ENCODE measurements around the gene PTGFRN. TPM values are rescaled to one million over a fixed set of nuclear protein-coding genes. Genes with fewer than 3 reads are reported as not detected.
A peak's percentile ranks its signal among the peaks of the same experiment; 100 is the strongest.

PTGFRN gene
- total RNA-seq, 1 donor from 2014 or later, result 91.3 TPM

DNA sequence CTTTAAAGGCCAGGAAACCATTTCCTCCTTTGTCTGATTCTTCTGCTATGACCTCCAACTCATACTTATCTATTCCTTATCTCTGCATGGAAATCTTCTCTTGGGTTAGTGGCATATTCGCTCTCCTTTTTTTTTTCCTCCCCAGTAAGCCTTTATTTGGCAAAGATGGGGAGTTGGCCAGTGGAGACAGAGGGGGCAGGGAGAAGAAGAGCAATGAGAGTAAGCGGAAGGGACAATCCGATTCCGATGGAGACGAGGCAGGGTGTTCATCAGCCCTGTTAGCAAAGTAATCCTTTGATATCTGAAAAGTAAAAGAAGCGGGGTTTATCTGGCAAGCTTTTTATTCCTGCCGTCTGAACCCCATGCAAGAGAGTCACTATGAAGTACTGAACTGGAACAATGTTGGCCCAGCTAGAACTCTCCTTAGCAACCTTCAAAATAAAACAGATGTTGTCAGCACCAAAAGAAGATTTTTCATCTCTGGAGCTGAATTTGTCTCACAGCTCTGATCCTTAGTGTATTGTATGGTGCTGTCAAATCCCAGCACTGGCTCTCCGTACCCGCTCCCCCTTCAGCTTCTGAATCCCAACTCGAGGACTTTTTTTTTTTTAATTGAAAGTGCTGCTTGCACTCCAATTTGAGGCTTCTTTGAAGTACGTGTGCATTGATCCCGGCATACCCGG is 40.9 kb downstream of the PTGFRN start:
- DNase-seq (ENCODE audit: low read depth), result no peak
- TF ChIP-seq, protein P1, sequence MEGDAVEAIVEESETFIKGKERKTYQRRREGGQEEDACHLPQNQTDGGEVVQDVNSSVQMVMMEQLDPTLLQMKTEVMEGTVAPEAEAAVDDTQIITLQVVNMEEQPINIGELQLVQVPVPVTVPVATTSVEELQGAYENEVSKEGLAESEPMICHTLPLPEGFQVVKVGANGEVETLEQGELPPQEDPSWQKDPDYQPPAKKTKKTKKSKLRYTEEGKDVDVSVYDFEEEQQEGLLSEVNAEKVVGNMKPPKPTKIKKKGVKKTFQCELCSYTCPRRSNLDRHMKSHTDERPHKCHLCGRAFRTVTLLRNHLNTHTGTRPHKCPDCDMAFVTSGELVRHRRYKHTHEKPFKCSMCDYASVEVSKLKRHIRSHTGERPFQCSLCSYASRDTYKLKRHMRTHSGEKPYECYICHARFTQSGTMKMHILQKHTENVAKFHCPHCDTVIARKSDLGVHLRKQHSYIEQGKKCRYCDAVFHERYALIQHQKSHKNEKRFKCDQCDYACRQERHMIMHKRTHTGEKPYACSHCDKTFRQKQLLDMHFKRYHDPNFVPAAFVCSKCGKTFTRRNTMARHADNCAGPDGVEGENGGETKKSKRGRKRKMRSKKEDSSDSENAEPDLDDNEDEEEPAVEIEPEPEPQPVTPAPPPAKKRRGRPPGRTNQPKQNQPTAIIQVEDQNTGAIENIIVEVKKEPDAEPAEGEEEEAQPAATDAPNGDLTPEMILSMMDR (IDR thresholded peaks at IDR 0.05; ENCODE audit: insufficient read depth, low read length, poor library complexity, severe bottlenecking), result no peak
- Histone ChIP-seq H3K27me3 (ENCODE audit: control insufficient read depth, insufficient read depth, low read length) (no peaks in the 10 kb centered on the region), H3K36me3 (ENCODE audit: control insufficient read depth, insufficient read depth, low read length) (peaks cover 4% of the 10 kb centered on the region), H3K4me3 (ENCODE audit: low read depth, low read length) (no peak overlapping the region)

DNA sequence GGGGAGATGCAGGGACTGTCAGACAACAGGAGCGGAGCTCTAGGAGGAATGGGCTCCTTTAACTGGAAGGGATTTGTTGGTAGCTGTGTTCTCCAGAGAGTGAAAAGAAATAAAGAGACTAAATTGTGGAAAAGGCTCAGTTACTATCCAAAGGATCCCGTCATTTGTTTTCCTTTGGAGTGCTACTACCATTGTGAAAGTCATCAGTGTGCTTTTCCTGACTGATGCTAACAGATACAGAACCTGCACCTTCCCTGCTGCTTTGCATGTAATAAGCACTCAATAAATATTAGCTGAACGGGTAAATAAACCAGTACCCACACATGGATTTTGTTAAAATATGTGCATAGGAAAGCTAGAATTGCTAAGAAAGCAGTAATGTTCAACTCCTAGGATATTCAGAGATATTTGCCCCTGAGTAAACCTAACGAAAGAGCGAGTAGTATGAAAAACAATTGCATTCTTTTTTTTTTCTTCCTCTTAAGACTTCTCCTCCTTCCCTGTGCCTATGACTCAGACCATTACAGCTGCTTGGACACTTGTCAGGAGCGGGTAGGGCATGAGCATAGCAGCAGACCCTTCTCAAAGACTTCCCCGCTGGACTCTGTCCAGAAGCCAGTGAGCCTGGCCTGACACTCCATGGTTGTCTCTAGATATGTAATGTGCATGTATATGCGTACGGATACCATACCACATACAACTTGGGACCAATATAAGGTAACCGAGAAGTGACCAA is 41.7 kb downstream of the PTGFRN start:
- Histone ChIP-seq H3K4me3 (ENCODE audit: low read depth, low read length) (no peak overlapping the region), H3K36me3 (ENCODE audit: control insufficient read depth, insufficient read depth, low read length) (peaks cover 4% of the 10 kb centered on the region), H3K27me3 (ENCODE audit: control insufficient read depth, insufficient read depth, low read length) (no peaks in the 10 kb centered on the region)
- DNase-seq (ENCODE audit: low read depth), result peak; percentile 29
- TF ChIP-seq, protein P1 (IDR thresholded peaks at IDR 0.05; ENCODE audit: insufficient read depth, low read length, poor library complexity, severe bottlenecking), result no peak

DNA sequence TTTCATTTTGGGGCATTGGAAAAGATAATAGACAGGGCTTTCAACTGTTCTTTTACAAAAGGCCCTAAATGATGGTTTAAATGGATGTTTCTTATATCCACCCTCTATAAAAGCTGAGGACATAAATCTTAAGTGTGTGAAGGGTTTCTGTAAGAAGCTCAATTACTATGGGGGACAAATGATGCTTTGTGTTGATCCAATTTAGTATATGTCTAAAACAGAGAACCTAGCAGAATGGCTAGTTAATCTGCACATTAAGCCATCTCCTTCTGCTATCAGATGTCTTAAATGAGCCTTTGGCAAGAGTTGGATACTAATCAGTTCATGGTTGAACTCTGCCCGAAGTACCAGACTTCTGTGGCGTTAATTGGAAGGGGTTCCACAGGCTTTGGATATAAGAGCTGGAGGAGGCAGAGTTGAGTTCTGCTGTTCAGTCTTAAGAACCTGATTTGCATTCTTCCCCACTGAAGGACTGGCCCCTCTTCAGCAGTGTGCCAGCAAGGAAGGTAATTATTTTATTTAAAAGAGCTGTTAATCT is 43.1 kb downstream of the PTGFRN start:
- no peak for DNase-seq (ENCODE audit: low read depth)
- TF ChIP-seq, protein P1 (IDR thresholded peaks at IDR 0.05; ENCODE audit: insufficient read depth, low read length, poor library complexity, severe bottlenecking), result no peak
- Histone ChIP-seq H3K4me3 (ENCODE audit: low read depth, low read length) (no peak overlapping the region), H3K36me3 (ENCODE audit: control insufficient read depth, insufficient read depth, low read length) (peaks cover 4% of the 10 kb centered on the region), H3K27me3 (ENCODE audit: control insufficient read depth, insufficient read depth, low read length) (no peaks in the 10 kb centered on the region)

DNA sequence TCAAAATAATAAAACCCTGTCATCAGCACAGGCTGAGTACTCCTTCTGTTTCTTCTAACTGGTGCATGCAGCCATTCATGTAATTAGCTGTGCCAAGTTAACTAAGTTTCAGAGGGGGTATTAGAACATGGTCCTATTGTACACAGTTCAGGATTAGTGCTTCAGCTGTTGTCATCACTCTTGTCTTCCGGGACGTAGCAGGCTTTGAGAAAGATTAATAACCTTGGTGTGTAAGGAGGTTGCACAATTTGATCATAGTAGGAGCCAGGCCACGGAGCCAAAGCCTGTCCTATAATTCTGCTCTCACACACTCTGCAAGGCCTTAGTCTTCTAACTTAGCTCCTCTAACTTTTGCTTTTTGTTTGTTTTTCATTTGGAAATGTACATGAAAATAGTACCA is 44.7 kb downstream of the PTGFRN start:
- H3K36me3 ChIP-seq (ENCODE audit: control insufficient read depth, insufficient read depth, low read length), result peaks cover 2% of the 10 kb centered on the region
- TF ChIP-seq, protein P1 (IDR thresholded peaks at IDR 0.05; ENCODE audit: insufficient read depth, low read length, poor library complexity, severe bottlenecking), result no peak
- no peak for DNase-seq (ENCODE audit: low read depth)
- no peak overlapping the region for H3K4me3 ChIP-seq (ENCODE audit: low read depth, low read length)
- H3K27me3 ChIP-seq (ENCODE audit: control insufficient read depth, insufficient read depth, low read length), result no peaks in the 10 kb centered on the region

DNA sequence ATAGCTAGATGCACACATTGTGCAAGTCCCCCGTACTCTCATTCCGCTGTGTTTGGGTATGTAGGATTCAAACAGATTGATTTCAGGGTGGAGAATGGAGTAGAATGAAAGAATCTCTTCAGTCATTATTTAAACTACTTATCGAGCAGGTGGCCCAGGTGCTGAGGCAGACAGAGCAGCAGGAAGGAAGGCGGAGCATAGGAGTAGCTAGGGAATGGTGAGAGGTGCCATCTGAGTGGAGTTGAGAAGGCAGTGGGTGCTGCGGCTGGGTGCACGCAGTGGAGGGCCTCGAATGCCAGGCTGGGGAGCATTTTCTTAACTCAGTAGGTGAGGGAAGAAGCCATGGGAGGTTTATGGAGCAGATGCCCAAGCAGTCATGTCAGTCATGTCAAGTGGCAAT is 46.7 kb downstream of the PTGFRN start:
- DNase-seq (ENCODE audit: low read depth), result no peak
- TF ChIP-seq, protein P1 (IDR thresholded peaks at IDR 0.05; ENCODE audit: insufficient read depth, low read length, poor library complexity, severe bottlenecking), result no peak
- Histone ChIP-seq H3K36me3 (ENCODE audit: control insufficient read depth, insufficient read depth, low read length) (no peaks in the 10 kb centered on the region), H3K27me3 (ENCODE audit: control insufficient read depth, insufficient read depth, low read length) (no peaks in the 10 kb centered on the region), H3K4me3 (ENCODE audit: low read depth, low read length) (no peak overlapping the region)

Data from kidney epithelial cell (primary cell).